Astrocyte (in vitro differentiated cells and primary cell): ENCODE results near the gene NDUFS7.

Experiments used
- EZH2 ChIP-seq: IDR thresholded peaks from 2 replicates; pipeline ENCODE4 v1.6.1; 2012; ENCODE audit warnings: mild to moderate bottlenecking, low read length, inconsistent platforms; ENCODE audit not compliant: insufficient read depth
- TF ChIP-seq, protein P1 (sequence below): IDR thresholded peaks from 2 replicates; pipeline ENCODE4 v1.5.1; 2011; ENCODE audit warnings: low read depth, mild to moderate bottlenecking, inconsistent platforms, low read length, moderate library complexity; ENCODE audit not compliant: insufficient read depth

GRCh38 chr19:1437609-1438008 lies 53.9 kb downstream of the NDUFS7 start:
- TF ChIP-seq, protein P1, sequence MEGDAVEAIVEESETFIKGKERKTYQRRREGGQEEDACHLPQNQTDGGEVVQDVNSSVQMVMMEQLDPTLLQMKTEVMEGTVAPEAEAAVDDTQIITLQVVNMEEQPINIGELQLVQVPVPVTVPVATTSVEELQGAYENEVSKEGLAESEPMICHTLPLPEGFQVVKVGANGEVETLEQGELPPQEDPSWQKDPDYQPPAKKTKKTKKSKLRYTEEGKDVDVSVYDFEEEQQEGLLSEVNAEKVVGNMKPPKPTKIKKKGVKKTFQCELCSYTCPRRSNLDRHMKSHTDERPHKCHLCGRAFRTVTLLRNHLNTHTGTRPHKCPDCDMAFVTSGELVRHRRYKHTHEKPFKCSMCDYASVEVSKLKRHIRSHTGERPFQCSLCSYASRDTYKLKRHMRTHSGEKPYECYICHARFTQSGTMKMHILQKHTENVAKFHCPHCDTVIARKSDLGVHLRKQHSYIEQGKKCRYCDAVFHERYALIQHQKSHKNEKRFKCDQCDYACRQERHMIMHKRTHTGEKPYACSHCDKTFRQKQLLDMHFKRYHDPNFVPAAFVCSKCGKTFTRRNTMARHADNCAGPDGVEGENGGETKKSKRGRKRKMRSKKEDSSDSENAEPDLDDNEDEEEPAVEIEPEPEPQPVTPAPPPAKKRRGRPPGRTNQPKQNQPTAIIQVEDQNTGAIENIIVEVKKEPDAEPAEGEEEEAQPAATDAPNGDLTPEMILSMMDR, result no peak
- no peak for TF ChIP-seq EZH2
